C4-2B (cell line): ENCODE results near the gene EXOC6B.

Source experiments
- CTCF ChIP-seq: fragments of 450-650 bp; conservative IDR thresholded peaks from 2 replicates; pipeline ENCODE4 v1.5.1; 2017; ENCODE audit warnings: mild to moderate bottlenecking
- ZFX ChIP-seq: fragments of 450-650 bp; IDR thresholded peaks from 2 replicates; pipeline ENCODE4 v1.6.1; 2017

DNA sequence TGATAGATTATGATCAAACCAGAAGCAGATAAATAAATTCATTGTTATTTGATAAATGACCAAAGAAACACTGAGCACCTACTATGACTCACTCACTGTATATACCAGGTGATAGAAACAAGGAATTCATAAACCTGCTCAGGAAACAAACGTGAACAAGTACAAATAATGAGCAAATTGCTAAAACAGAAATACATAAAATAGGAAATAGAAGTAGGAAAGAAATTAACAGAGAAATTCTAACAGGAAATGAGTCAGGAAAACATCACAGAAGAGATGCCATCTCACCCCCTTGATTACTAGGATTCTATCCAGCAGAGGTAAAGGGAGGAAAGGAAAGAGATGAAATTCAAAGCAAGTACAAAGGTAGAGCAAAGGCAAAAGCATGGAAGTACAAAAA lies 31.3 kb downstream of the EXOC6B start:
- TF ChIP-seq CTCF (no peak), ZFX (no peak)
